Adrenal gland (tissue), 5 donors: ENCODE results near the gene CCN5.

Experiments used
- CTCF ChIP-seq, 6 experiments: fragments of 450-650 bp in 4 of 6; fragments of 200-600 bp in 2 of 6; sonication (generic) in 1 of 6; IDR thresholded peaks; 1 replicate in 5 of 6; 2 replicates in 1 of 6; pipeline versions ENCODE4 v1.5.1 to v1.8.0; 2016 to 2021; ENCODE audit warnings: antibody characterized with exemption in 6 of 6, mild to moderate bottlenecking in 2 of 6, moderate library complexity in 1 of 6
- POLR2A ChIP-seq, 2 donors: fragments of 450-650 bp; IDR thresholded peaks; one replicate each; pipeline ENCODE4 v1.6.1; 2017; ENCODE audit warnings: antibody characterized with exemption in 2 of 2, mild to moderate bottlenecking in 2 of 2, moderate library complexity in 1 of 2
- donor health status: DM: no; HTN: no; CAD: no.

GRCh38 chr20:44703183-44703925 lies 11.8 kb upstream of the CCN5 start:
- no peak for TF ChIP-seq POLR2A (IDR thresholded peaks at IDR 0.05)
- TF ChIP-seq CTCF (IDR thresholded peaks at IDR 0.05), result no peak
